Retinal pigment epithelial cell (primary cell): Measurements from ENCODE around the gene MAP3K4.

Source experiments
- DNase-seq: peaks from one replicate; pipeline ENCODE4 v3.0.0-alpha.2; 2010; ENCODE audit warnings: low read depth
- H3K4me3 ChIP-seq: 2 replicates; pipeline ENCODE4 v1.5.1; 2011; ENCODE audit warnings: mild to moderate bottlenecking, low read length, control low read depth, moderate library complexity
- TF ChIP-seq, protein P1 (sequence below): conservative IDR thresholded peaks from 2 replicates; pipeline ENCODE4 v1.5.1; 2011; ENCODE audit warnings: low read depth, low read length, control low read depth, inconsistent platforms

MAP3K4 gene

GRCh38 chr6:161152907-161153662 is 161.5 kb downstream of the MAP3K4 start:
- no peak for DNase-seq
- H3K4me3 ChIP-seq = no peak overlapping the region
- TF ChIP-seq, protein P1, sequence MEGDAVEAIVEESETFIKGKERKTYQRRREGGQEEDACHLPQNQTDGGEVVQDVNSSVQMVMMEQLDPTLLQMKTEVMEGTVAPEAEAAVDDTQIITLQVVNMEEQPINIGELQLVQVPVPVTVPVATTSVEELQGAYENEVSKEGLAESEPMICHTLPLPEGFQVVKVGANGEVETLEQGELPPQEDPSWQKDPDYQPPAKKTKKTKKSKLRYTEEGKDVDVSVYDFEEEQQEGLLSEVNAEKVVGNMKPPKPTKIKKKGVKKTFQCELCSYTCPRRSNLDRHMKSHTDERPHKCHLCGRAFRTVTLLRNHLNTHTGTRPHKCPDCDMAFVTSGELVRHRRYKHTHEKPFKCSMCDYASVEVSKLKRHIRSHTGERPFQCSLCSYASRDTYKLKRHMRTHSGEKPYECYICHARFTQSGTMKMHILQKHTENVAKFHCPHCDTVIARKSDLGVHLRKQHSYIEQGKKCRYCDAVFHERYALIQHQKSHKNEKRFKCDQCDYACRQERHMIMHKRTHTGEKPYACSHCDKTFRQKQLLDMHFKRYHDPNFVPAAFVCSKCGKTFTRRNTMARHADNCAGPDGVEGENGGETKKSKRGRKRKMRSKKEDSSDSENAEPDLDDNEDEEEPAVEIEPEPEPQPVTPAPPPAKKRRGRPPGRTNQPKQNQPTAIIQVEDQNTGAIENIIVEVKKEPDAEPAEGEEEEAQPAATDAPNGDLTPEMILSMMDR = peak; percentile 68

DNA sequence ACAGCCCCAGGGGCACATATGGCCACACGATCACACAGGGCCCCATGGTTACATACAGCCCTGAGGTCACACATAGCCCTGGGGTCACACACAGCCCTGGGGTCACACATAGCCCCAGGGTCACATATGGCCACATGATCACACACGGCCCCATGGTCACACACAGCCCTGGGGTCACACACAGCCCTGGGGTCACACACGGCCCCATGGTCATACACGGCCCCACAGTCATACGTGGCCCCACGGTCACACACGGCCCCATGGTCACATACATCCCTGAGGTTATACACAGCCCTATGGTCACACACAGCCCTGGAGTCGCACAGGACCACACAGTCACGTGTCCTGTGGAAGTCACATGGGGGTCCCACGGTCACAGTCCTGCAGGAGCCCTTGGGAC is 162.2 kb downstream of the MAP3K4 start:
- H3K4me3 ChIP-seq = no peak overlapping the region
- TF ChIP-seq, protein P1 = no peak
- no peak for DNase-seq

DNA sequence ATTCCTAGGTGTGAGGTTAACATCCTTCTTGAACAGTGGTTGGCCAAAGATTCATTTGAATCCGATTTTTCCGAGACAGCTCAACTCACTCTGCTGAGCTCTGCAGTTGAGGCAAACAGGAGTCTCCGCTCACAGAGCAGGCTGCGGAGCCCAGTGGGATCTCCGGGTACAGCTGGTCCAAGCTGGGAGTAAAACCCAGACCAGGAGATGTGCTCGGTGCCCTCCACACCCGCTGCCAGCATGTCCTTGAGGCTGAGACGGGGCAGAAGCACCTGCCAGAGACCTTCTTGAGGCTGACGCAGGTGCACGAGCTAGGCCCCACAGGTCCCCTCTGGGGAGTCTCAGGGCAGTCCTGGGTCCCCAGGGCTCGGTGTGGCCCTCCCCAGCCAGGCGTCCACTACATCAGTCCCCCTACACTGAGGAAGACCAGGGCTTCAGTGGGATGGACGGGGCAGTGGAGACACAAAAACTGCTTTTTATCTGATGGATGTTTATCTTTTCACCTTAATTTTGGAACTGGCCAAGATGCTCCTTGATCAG is 163.3 kb downstream of the MAP3K4 start:
- TF ChIP-seq, protein P1 = no peak
- no peak for DNase-seq
- no peak overlapping the region for H3K4me3 ChIP-seq

DNA sequence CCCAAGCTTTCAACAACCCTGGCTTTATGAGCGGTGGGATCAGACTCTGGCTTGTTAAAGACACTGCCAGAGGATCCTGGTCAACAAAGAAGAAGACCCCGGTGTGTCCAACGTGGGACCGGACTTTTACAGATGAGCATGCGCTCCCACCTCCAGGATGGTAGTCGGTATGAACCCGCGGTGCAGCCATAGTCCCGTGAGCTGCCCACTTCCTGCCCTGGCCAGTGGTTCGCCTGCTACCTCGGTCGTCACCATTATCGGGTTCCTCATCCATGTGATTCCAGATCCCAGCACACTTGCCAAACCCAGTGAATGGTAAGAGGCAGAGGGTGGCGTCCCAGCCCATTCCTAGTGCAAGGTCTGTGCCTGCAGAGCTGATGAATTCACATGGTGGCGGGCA is 169.6 kb downstream of the MAP3K4 start:
- H3K4me3 ChIP-seq = no peak overlapping the region
- TF ChIP-seq, protein P1 = no peak
- no peak for DNase-seq

DNA sequence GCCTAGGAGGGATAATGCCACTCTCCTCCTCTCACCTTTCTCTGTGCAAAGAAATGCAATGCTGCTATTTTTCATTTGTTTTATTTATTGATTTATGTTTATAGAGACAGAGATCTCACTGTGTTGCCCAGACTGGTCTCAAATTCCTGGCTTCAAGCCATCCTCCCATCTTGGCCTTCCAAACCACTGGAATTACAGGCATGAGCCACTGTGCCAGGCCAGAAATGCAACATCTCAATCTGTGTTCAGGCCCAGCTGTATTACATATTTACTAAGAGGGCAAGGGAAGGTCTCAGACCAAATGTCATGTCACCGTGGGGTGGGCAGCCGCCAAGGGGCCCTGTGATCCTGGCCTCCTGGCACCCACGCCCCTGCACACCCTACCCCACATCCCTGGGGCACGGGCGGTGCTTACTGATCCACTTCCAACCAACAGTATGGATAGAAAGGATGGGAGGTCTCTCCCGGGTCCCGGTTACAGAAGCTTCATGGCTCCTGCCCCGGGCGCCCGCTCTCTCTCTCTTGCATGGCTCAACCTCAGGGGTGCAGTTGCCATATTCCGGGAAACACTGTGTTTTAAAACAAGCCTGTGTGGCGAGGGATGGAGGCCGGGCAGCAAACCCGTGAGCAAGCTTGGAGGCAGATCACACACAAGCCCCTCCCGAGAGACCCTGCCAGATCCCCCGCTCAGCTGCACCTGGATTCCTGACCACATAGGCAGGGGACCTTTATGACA is 170.5 kb downstream of the MAP3K4 start:
- TF ChIP-seq, protein P1 = no peak
- no peak for DNase-seq
- no peak overlapping the region for H3K4me3 ChIP-seq

- no peak for DNase-seq
- TF ChIP-seq, protein P1 = no peak
- no peak overlapping the region for H3K4me3 ChIP-seq
Measured at GRCh38 chr6:161162722-161163121, 171.2 kb downstream of the MAP3K4 start.
